HEK293 (cell line): Measurements from ENCODE around the gene HOXB8.

Experiments
- KLF9 ChIP-seq: fragments of 450-650 bp; formaldehyde crosslinking; IDR thresholded peaks from 2 replicates; pipeline ENCODE4 v1.5.1; 2016; ENCODE audit warnings: missing biosample characterization, missing genetic modification characterization, low read depth
- PBX3 ChIP-seq: sonication (generic); formaldehyde crosslinking; IDR thresholded peaks from 2 replicates; pipeline ENCODE4 v1.8.1; 2022; ENCODE audit warnings: mild to moderate bottlenecking, moderate library complexity, missing genetic modification reagents
- ZEB2 ChIP-seq: fragments of 450-650 bp; formaldehyde crosslinking; IDR thresholded peaks from 2 replicates; pipeline ENCODE4 v1.5.1; 2016; ENCODE audit warnings: missing biosample characterization, missing genetic modification characterization
- ZNF24 ChIP-seq: fragments of 450-650 bp; formaldehyde crosslinking; IDR thresholded peaks from 2 replicates; pipeline ENCODE4 v1.5.1; 2016; ENCODE audit warnings: missing biosample characterization, missing genetic modification characterization
- ZNF510 ChIP-seq: fragments of 450-650 bp; formaldehyde crosslinking; IDR thresholded peaks from 2 replicates; pipeline ENCODE4 v1.5.1; 2018; ENCODE audit warnings: mild to moderate bottlenecking, missing genetic modification characterization, missing biosample characterization; ENCODE audit not compliant: insufficient replicate concordance
- TF ChIP-seq, protein P1 (sequence below): fragments of 450-650 bp; formaldehyde crosslinking; IDR thresholded peaks from 2 replicates; pipeline ENCODE4 v1.5.1; 2016; ENCODE audit warnings: missing biosample characterization, missing genetic modification characterization

- no peak for TF ChIP-seq ZNF24
- TF ChIP-seq ZNF510 (tag by site-specific recombination), result no peak
- TF ChIP-seq PBX3 (CRISPR knock-in tag), result no peak
- TF ChIP-seq ZEB2, result no peak
- TF ChIP-seq, protein P1, sequence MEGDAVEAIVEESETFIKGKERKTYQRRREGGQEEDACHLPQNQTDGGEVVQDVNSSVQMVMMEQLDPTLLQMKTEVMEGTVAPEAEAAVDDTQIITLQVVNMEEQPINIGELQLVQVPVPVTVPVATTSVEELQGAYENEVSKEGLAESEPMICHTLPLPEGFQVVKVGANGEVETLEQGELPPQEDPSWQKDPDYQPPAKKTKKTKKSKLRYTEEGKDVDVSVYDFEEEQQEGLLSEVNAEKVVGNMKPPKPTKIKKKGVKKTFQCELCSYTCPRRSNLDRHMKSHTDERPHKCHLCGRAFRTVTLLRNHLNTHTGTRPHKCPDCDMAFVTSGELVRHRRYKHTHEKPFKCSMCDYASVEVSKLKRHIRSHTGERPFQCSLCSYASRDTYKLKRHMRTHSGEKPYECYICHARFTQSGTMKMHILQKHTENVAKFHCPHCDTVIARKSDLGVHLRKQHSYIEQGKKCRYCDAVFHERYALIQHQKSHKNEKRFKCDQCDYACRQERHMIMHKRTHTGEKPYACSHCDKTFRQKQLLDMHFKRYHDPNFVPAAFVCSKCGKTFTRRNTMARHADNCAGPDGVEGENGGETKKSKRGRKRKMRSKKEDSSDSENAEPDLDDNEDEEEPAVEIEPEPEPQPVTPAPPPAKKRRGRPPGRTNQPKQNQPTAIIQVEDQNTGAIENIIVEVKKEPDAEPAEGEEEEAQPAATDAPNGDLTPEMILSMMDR (tag by site-specific recombination), result no peak
- no peak for TF ChIP-seq KLF9 (tag by site-specific recombination)
Observed at GRCh38 chr17:48628649-48629410, 13.7 kb upstream of the HOXB8 start.
